Measurements from ENCODE around the gene DOCK2. TPM values are rescaled to one million over a fixed set of nuclear protein-coding genes. Genes with fewer than 3 reads are reported as not detected.

The DOCK2 gene
- total and polyA plus RNA-seq, 2 of the 8 experiments (the other 6 are each of a cell fraction or from before 2014, with no cell fraction given): 3.9 to 5.7 TPM

- Histone ChIP-seq H2BK15ac (ENCODE audit: low read length) (no peak overlapping the region), H3K4ac (replicated peaks; ENCODE audit: insufficient read length, low read depth, low read length) (no peak overlapping the region), H4K91ac (replicated peaks; ENCODE audit: insufficient read length, low read length) (no peak overlapping the region), H3K27ac (ENCODE audit: low read depth, low read length) (no peak overlapping the region), H3K4me1 (replicated peaks in 1 of 4; ENCODE audit: control insufficient read depth in 3 of 4, insufficient read depth in 4 of 4, low read length in 3 of 4) (peaks cover 0 to 3% (median 0%) of the 10 kb centered on the region in 4 experiments; a peak in 1 of 7 replicates), H2BK12ac (ENCODE audit: low read depth, low read length) (no peak overlapping the region), H3K27me3 (replicated peaks in 1 of 4; ENCODE audit: control insufficient read depth in 3 of 4, extremely low read depth in 1 of 4, insufficient read depth in 3 of 4, low read length in 3 of 4) (no peaks in the 10 kb centered on the region), H3K36me3 (ENCODE audit: control insufficient read depth in 2 of 4, insufficient read depth in 4 of 4, low read length in 3 of 4) (no peaks in the 10 kb centered on the region), H3K4me3 (ENCODE audit: extremely low read depth in 1 of 4, insufficient read depth in 2 of 4, low read depth in 3 of 4, low read length in 4 of 4) (no peak overlapping the region), H2BK120ac (replicated peaks; ENCODE audit: low read depth, low read length) (no peak overlapping the region), H2BK20ac (ENCODE audit: low read length) (no peak overlapping the region), H3K14ac (ENCODE audit: insufficient read length) (no peak overlapping the region), H3K79me1 (ENCODE audit: low read depth, low read length) (no peaks in the 10 kb centered on the region), H4K8ac (ENCODE audit: extremely low read depth, insufficient read depth, low read length) (no peak overlapping the region), H2AK5ac (ENCODE audit: low read depth, low read length) (no peak overlapping the region), H4K5ac (ENCODE audit: insufficient read length, low read depth, low read length) (no peak overlapping the region), H3K23me2 (ENCODE audit: low read depth, low read length) (no peaks in the 10 kb centered on the region), H3K4me2 (ENCODE audit: insufficient read depth in 1 of 2, low read depth in 2 of 2, low read length in 2 of 2) (no peak overlapping the region), H3K9ac (replicated peaks in 1 of 4; ENCODE audit: extremely low read depth in 1 of 4, low read depth in 3 of 4, low read length in 3 of 4) (no peak overlapping the region), H2BK5ac (ENCODE audit: low read depth, low read length) (no peak overlapping the region), H3K79me2 (ENCODE audit: control insufficient read depth in 1 of 2, insufficient read depth in 2 of 2, low read length in 2 of 2) (no peaks in the 10 kb centered on the region), H4K20me1 (replicated peaks in 1 of 2; ENCODE audit: control insufficient read depth in 1 of 2, insufficient read depth in 2 of 2, low read length in 2 of 2) (no peaks in the 10 kb centered on the region), H3K9me3 (ENCODE audit: insufficient read depth in 2 of 2, low read depth in 1 of 2, low read length in 1 of 2) (no peaks in the 10 kb centered on the region), H2AFZ (ENCODE audit: low read length) (no peak overlapping the region), H3K56ac (replicated peaks; ENCODE audit: insufficient read length, low read depth, low read length) (no peak overlapping the region), H3K23ac (ENCODE audit: insufficient read length) (no peak overlapping the region), H3K18ac (ENCODE audit: extremely low read depth, low read length) (no peak overlapping the region)
- CTCF ChIA-PET (ENCODE audit: partially characterized antibody): interaction anchor here (0.7 to 1.1 kb wide), 2 partner anchors 45 to 948 kb away, joined by 3 read pairs; partner anchors contain the start of gene INSYN2B
- no peak for DNase-seq (ENCODE audit: low read depth in 1 of 2, low spot score in 2 of 2)
- no peak for FAIRE-seq
- WGBS, 2 experiments (ENCODE audit: extremely low coverage in 1 of 2, insufficient coverage in 1 of 2, insufficient read length in 1 of 2, insufficient replicate concordance in 2 of 2, low coverage in 1 of 2, low lambda C conversion rate in 2 of 2, missing lambda C conversion rate in 1 of 2): 96% methylated on average over 7 of the region's 7 CpGs; no CpG with 5 or more reads in 1 of the 2 experiments
- no peak for TF ChIP-seq RFX5 (IDR thresholded peaks at IDR 0.05; ENCODE audit: borderline replicate concordance, low read depth, low read length)
- TF ChIP-seq, protein P1, sequence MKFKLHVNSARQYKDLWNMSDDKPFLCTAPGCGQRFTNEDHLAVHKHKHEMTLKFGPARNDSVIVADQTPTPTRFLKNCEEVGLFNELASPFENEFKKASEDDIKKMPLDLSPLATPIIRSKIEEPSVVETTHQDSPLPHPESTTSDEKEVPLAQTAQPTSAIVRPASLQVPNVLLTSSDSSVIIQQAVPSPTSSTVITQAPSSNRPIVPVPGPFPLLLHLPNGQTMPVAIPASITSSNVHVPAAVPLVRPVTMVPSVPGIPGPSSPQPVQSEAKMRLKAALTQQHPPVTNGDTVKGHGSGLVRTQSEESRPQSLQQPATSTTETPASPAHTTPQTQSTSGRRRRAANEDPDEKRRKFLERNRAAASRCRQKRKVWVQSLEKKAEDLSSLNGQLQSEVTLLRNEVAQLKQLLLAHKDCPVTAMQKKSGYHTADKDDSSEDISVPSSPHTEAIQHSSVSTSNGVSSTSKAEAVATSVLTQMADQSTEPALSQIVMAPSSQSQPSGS (IDR thresholded peaks at IDR 0.05; ENCODE audit: low read length): no peak
- no peak for TF ChIP-seq EGR1 (IDR thresholded peaks at IDR 0.05; ENCODE audit: borderline replicate concordance, low read depth, low read length)
- no peak for TF ChIP-seq SRF (IDR thresholded peaks at IDR 0.05; ENCODE audit: low read depth, low read length)
- TF ChIP-seq TAF7 (optimal IDR thresholded peaks at IDR 0.05; ENCODE audit: borderline replicate concordance, low read depth, low read length): no peak
- TF ChIP-seq EP300 (IDR thresholded peaks at IDR 0.05; ENCODE audit: borderline replicate concordance in 1 of 2, low read depth in 2 of 2, low read length in 2 of 2): no peak
- TF ChIP-seq MAFK (IDR thresholded peaks at IDR 0.05; ENCODE audit: low read depth, low read length): no peak
- no peak for TF ChIP-seq SIN3A (conservative IDR thresholded peaks at IDR 0.05 in 1 of 2, IDR thresholded peaks at IDR 0.05 in 1 of 2; ENCODE audit: low read depth in 1 of 2, low read length in 2 of 2)
- no peak for TF ChIP-seq RAD21 (IDR thresholded peaks at IDR 0.05 in 1 of 2, conservative IDR thresholded peaks at IDR 0.05 in 1 of 2; ENCODE audit: low read depth in 2 of 2, low read length in 2 of 2)
- TF ChIP-seq SAP30 (IDR thresholded peaks at IDR 0.05; ENCODE audit: insufficient read depth, insufficient replicate concordance, low read length): no peak
- POLR2A ChIA-PET (ENCODE audit: partially characterized antibody): no interaction called here
These were observed 297.9 kb downstream of the DOCK2 start for GRCh38 chr5:169934990-169935389.
